ENCODE results near the gene SIPA1L3. TPM values are rescaled to one million over a fixed set of nuclear protein-coding genes. Genes with fewer than 3 reads are reported as not detected.

The SIPA1L3 gene
- total and polyA plus RNA-seq, 2 experiments from 2014 or later = 9.3 to 30.3 TPM

GRCh38 chr19:38081547-38082255 is 174.7 kb downstream of the SIPA1L3 start:
- Histone ChIP-seq H3K36me3 (no peaks in the 10 kb centered on the region), H3K27me3 (no peaks in the 10 kb centered on the region), H3K4me1 (ENCODE audit: low read depth) (no peaks in the 10 kb centered on the region), H3K27ac (no peak overlapping the region), H3K4me3 (no peak overlapping the region), H3K9me3 (ENCODE audit: low read depth) (no peaks in the 10 kb centered on the region)
- DNase-seq (ENCODE audit: low read depth in 1 of 2, low spot score in 1 of 2) = no peak
- TF ChIP-seq CTCF (IDR thresholded peaks at IDR 0.05; ENCODE audit: low read depth, low read length) = no peak

DNA sequence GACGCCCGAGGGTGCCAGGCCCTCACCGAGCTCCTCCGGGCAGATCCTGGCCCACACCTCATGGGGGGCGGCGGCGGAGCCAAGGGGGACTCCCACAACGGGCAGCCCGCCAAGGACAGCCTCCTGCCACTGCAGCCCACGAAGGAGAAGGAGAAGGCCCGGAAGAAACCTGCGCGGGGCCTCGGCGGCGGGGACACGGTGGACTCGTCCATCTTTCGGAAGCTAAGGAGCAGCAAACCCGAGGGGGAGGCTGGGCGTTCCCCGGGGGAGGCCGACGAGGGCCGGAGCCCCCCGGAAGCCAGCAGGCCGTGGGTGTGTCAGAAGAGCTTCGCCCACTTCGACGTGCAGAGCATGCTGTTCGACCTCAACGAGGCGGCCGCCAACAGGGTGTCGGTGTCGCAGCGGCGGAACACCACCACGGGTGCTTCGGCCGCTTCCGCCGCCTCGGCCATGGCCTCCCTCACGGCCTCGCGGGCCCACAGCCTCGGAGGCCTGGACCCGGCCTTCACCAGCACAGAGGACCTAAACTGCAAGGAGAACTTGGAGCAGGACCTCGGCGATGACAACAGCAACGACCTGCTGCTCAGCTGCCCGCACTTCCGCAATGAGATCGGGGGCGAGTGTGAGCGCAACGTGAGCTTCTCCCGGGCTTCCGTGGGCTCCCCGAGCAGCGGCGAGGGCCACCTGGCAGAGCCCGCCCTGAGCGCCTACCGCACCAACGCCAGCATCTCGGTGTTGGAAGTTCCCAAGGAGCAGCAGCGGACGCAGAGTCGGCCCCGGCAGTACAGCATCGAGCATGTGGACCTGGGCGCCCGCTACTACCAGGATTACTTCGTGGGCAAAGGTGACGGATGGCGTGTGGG is 175.5 kb downstream of the SIPA1L3 start:
- no peak overlapping the region for H3K27ac ChIP-seq
- no peak for DNase-seq (ENCODE audit: low read depth in 1 of 2, low spot score in 1 of 2)
- no peak for TF ChIP-seq CTCF (IDR thresholded peaks at IDR 0.05; ENCODE audit: low read depth, low read length)
- no peak overlapping the region for H3K4me3 ChIP-seq
- H3K36me3 ChIP-seq = no peaks in the 10 kb centered on the region
- no peaks in the 10 kb centered on the region for H3K4me1 ChIP-seq (ENCODE audit: low read depth)
- H3K9me3 ChIP-seq (ENCODE audit: low read depth) = no peaks in the 10 kb centered on the region
- no peaks in the 10 kb centered on the region for H3K27me3 ChIP-seq

GRCh38 chr19:38084196-38084595 is 177.2 kb downstream of the SIPA1L3 start:
- H3K27me3 ChIP-seq = no peaks in the 10 kb centered on the region
- no peak overlapping the region for H3K4me3 ChIP-seq
- no peaks in the 10 kb centered on the region for H3K36me3 ChIP-seq
- H3K4me1 ChIP-seq (ENCODE audit: low read depth) = no peaks in the 10 kb centered on the region
- no peak for TF ChIP-seq CTCF (IDR thresholded peaks at IDR 0.05; ENCODE audit: low read depth, low read length)
- no peak for DNase-seq (ENCODE audit: low read depth in 1 of 2, low spot score in 1 of 2)
- H3K27ac ChIP-seq = no peak overlapping the region
- H3K9me3 ChIP-seq (ENCODE audit: low read depth) = no peaks in the 10 kb centered on the region

GRCh38 chr19:38089440-38089839 is 182.4 kb downstream of the SIPA1L3 start:
- TF ChIP-seq CTCF (IDR thresholded peaks at IDR 0.05; ENCODE audit: low read depth, low read length) = no peak

GRCh38 chr19:38093154-38093553 is 186.1 kb downstream of the SIPA1L3 start:
- TF ChIP-seq CTCF (IDR thresholded peaks at IDR 0.05; ENCODE audit: low read depth, low read length) = no peak
- H3K9me3 ChIP-seq (ENCODE audit: low read depth) = no peaks in the 10 kb centered on the region
- H3K36me3 ChIP-seq = no peaks in the 10 kb centered on the region
- no peak for DNase-seq (ENCODE audit: low read depth in 1 of 2, low spot score in 1 of 2)
- no peak overlapping the region for H3K27ac ChIP-seq
- H3K4me1 ChIP-seq (ENCODE audit: low read depth) = no peaks in the 10 kb centered on the region
- no peak overlapping the region for H3K4me3 ChIP-seq
- H3K27me3 ChIP-seq = no peaks in the 10 kb centered on the region

More at GRCh38 chr19:38089440-38089839, 182.4 kb downstream of the SIPA1L3 start:
- H3K36me3 ChIP-seq = no peaks in the 10 kb centered on the region
- no peak overlapping the region for H3K4me3 ChIP-seq
- no peak overlapping the region for H3K27ac ChIP-seq
- H3K4me1 ChIP-seq (ENCODE audit: low read depth) = no peaks in the 10 kb centered on the region
- no peaks in the 10 kb centered on the region for H3K9me3 ChIP-seq (ENCODE audit: low read depth)
- H3K27me3 ChIP-seq = no peaks in the 10 kb centered on the region
- no peak for DNase-seq (ENCODE audit: low read depth in 1 of 2, low spot score in 1 of 2)
